SU-DHL-6 (cell line): ENCODE data around the gene LRRC4B.

Source experiments
- H2AFZ ChIP-seq: fragments of 200-600 bp; sonication (generic); 2 replicates; pipeline ENCODE4 v1.6.1; 2014; ENCODE audit warnings: low read depth, mild to moderate bottlenecking, moderate library complexity, mixed read lengths, antibody characterized with exemption, low read length; ENCODE audit not compliant: severe bottlenecking
- H3F3A ChIP-seq: fragments of 200-600 bp; shearing (Covaris generic); 2 replicates; pipeline ENCODE4 v1.6.0; 2016; ENCODE audit warnings: antibody characterized with exemption, mild to moderate bottlenecking; ENCODE audit not compliant: insufficient read depth
- H3K27ac ChIP-seq: fragments of 200-600 bp; sonication (generic); 2 replicates; pipeline ENCODE4 v1.5.1; 2016; ENCODE audit warnings: low read depth, mild to moderate bottlenecking, low read length, moderate library complexity, mixed read lengths
- H3K27me3 ChIP-seq: fragments of 200-600 bp; sonication (generic), shearing (Covaris generic); 2 replicates; pipeline ENCODE4 v1.6.0; 2014; ENCODE audit warnings: mild to moderate bottlenecking, low read length
- H3K36me3 ChIP-seq: fragments of 200-600 bp; sonication (generic); 2 replicates; pipeline ENCODE4 v1.6.1; 2014; ENCODE audit warnings: mild to moderate bottlenecking, low read length, mixed read lengths
- H3K4me2 ChIP-seq: fragments of 300-600, 200-600 bp; shearing (Covaris generic), sonication (generic); 2 replicates; pipeline ENCODE4 v1.6.0; 2014; ENCODE audit warnings: low read length, low read depth, mild to moderate bottlenecking; ENCODE audit not compliant: poor library complexity, severe bottlenecking
- H3K4me3 ChIP-seq: fragments of 200-600 bp; sonication (generic); 2 replicates; pipeline ENCODE4 v1.5.1; 2014; ENCODE audit warnings: antibody characterized with exemption, low read length, mild to moderate bottlenecking, mixed read lengths; ENCODE audit not compliant: insufficient read depth, poor library complexity, severe bottlenecking
- H3K79me2 ChIP-seq: fragments of 200-600 bp; sonication (generic); 2 replicates; pipeline ENCODE4 v1.6.1; 2014; ENCODE audit warnings: mild to moderate bottlenecking, low read length, moderate library complexity; ENCODE audit not compliant: insufficient read depth
- H3K9ac ChIP-seq: fragments of 200-600 bp; sonication (generic); 2 replicates; pipeline ENCODE4 v1.7.0; 2014; ENCODE audit warnings: mild to moderate bottlenecking, low read length
- H3K9me2 ChIP-seq: fragments of 200-600 bp; sonication (generic); replicated peaks from 2 replicates; pipeline ENCODE4 v1.6.1; 2014; ENCODE audit warnings: low read length; ENCODE audit not compliant: insufficient read depth
- H3K9me3 ChIP-seq: fragments of 200-600 bp; sonication (generic); 2 replicates; pipeline ENCODE4 v1.6.1; 2014; ENCODE audit warnings: low read length, mixed read lengths; ENCODE audit not compliant: insufficient read depth
- H4K20me1 ChIP-seq: fragments of 200-600 bp; sonication (generic); 2 replicates; pipeline ENCODE4 v1.6.1; 2014; ENCODE audit warnings: low read depth, mild to moderate bottlenecking, antibody characterized with exemption, low read length, moderate library complexity, mixed read lengths
- CTCF ChIP-seq: fragments of 200-600 bp; sonication (generic); IDR thresholded peaks from one replicate; pipeline ENCODE4 v1.5.1; 2017; ENCODE audit warnings: antibody characterized with exemption, mild to moderate bottlenecking, low read length, moderate library complexity; ENCODE audit not compliant: insufficient read depth, poor library complexity, severe bottlenecking
- EZH2phosphoT487 ChIP-seq: fragments of 200-600 bp; sonication (generic), shearing (Covaris generic); conservative IDR thresholded peaks from 2 replicates; pipeline ENCODE4 v1.6.1; 2018; ENCODE audit warnings: mild to moderate bottlenecking, antibody characterized with exemption, low read length, moderate library complexity, mixed read lengths

LRRC4B gene

GRCh38 chr19:50480281-50481111, 87.7 kb downstream of the LRRC4B start:
- no peak overlapping the region for H3K9ac ChIP-seq
- H3K27ac ChIP-seq = no peak overlapping the region
- H3K4me3 ChIP-seq = no peak overlapping the region
- no peak overlapping the region for H2AFZ ChIP-seq
- H3K9me2 ChIP-seq = no peaks in the 10 kb centered on the region
- no peaks in the 10 kb centered on the region for H4K20me1 ChIP-seq
- peaks cover 12% of the 10 kb centered on the region; the same call in 1 of the 2 replicates for H3K9me3 ChIP-seq
- H3K27me3 ChIP-seq = no peaks in the 10 kb centered on the region
- TF ChIP-seq EZH2phosphoT487 = no peak
- TF ChIP-seq CTCF = no peak
- no peaks in the 10 kb centered on the region for H3F3A ChIP-seq
- peaks cover 8% of the 10 kb centered on the region; the same call in 1 of the 2 replicates for H3K36me3 ChIP-seq
- no peak overlapping the region for H3K4me2 ChIP-seq
- peaks cover 21% of the 10 kb centered on the region for H3K79me2 ChIP-seq

GRCh38 chr19:50479761-50480251, 88.4 kb downstream of the LRRC4B start:
- TF ChIP-seq EZH2phosphoT487 (no peak), CTCF (no peak)
- H3K4me2 ChIP-seq = no peak overlapping the region
- H2AFZ ChIP-seq = no peak overlapping the region
- H3K79me2 ChIP-seq = peaks cover 21% of the 10 kb centered on the region
- H3K4me3 ChIP-seq = no peak overlapping the region
- no peaks in the 10 kb centered on the region for H3F3A ChIP-seq
- H3K9me3 ChIP-seq = peaks cover 12% of the 10 kb centered on the region; the same call in 1 of the 2 replicates
- H3K36me3 ChIP-seq = peaks cover 8% of the 10 kb centered on the region; the same call in 1 of the 2 replicates
- no peaks in the 10 kb centered on the region for H4K20me1 ChIP-seq
- no peaks in the 10 kb centered on the region for H3K9me2 ChIP-seq
- H3K9ac ChIP-seq = no peak overlapping the region
- no peak overlapping the region for H3K27ac ChIP-seq
- no peaks in the 10 kb centered on the region for H3K27me3 ChIP-seq

- TF ChIP-seq EZH2phosphoT487 = no peak
- TF ChIP-seq CTCF = no peak
- H3K36me3 ChIP-seq = peaks cover 8% of the 10 kb centered on the region; the same call in 1 of the 2 replicates
- H3K9me3 ChIP-seq = peaks cover 12% of the 10 kb centered on the region; the same call in 1 of the 2 replicates
- H3K4me2 ChIP-seq = no peak overlapping the region
- no peak overlapping the region for H3K9ac ChIP-seq
- H3F3A ChIP-seq = no peaks in the 10 kb centered on the region
- peaks cover 21% of the 10 kb centered on the region for H3K79me2 ChIP-seq
- H3K27ac ChIP-seq = no peak overlapping the region
- no peaks in the 10 kb centered on the region for H4K20me1 ChIP-seq
- H3K27me3 ChIP-seq = no peaks in the 10 kb centered on the region
- H2AFZ ChIP-seq = no peak overlapping the region
- no peaks in the 10 kb centered on the region for H3K9me2 ChIP-seq
- H3K4me3 ChIP-seq = no peak overlapping the region
These were observed 89.1 kb downstream of the LRRC4B start for GRCh38 chr19:50478901-50479715.
